K562 (cell line): ENCODE measurements around the gene CSF1. TPM values are rescaled to one million over a fixed set of nuclear protein-coding genes. Genes with fewer than 3 reads are reported as not detected.
"Not testable (repeated sequence)": the region's sequence is repeated elsewhere in the genome, so short reads cannot be mapped to it uniquely, and the experiment has no call there.

ENCODE experiments used
- ATAC-seq: fragments of 200-7000 bp; cut with Tn5 transposase; 3 replicates; pipeline ENCODE4 v1.9.1; 2020; ENCODE audit warnings: moderate library complexity
- BruUV-seq: library from RNA; stranded (reverse); fragments of 400-500 nt; replicated peaks from 2 replicates; lab custom pipeline; 2021; lab: Mats Ljungman, UMichigan
- CTCF ChIA-PET: fragments of 300-600 bp; formaldehyde crosslinking; extraction: SDS; loops from one replicate; lab custom pipeline; 2021; ENCODE audit warnings: low intra/inter-chr PET ratio; lab: Yijun Ruan, JAX
- POLR2A ChIA-PET: fragments of 300-600, 350-650 bp; sonication (Branson Sonifier 250); formaldehyde crosslinking; extraction: SDS; loops from one replicate; lab custom pipeline; 2021; ENCODE audit warnings: antibody characterized with exemption, inconsistent platforms; lab: Yijun Ruan, JAX
- DNase-seq, 4 experiments: peaks; one replicate each; pipeline versions ENCODE4 v3.0.0 to v3.0.0-alpha.2; 2011 to 2018; ENCODE audit warnings: low spot score in 3 of 4, mixed read lengths in 3 of 4; ENCODE audit errors: extremely low read depth in 1 of 4
- FAIRE-seq: peaks from 2 replicates; lab custom pipeline; 2011; peaks lifted over from hg19 to GRCh38; lab: Jason Lieb, UNC
- H2AFZ ChIP-seq: 2 replicates; pipeline ENCODE4 v1.6.0; 2011; ENCODE audit warnings: low read depth, low read length, control low read depth, inconsistent platforms
- H3K27ac ChIP-seq: fragments of 200-600 bp; 3 replicates; pipeline ENCODE4 v1.8.0; 2011; ENCODE audit warnings: low read depth, mild to moderate bottlenecking, control low read depth, inconsistent platforms, low read length, moderate library complexity, mixed read lengths; ENCODE audit errors: extremely low read depth
- H3K27me3 ChIP-seq, 2 experiments: fragments of 300-600 bp in 1 of 2; 2 replicates in 1 of 2; 3 replicates in 1 of 2; pipeline versions ENCODE4 v1.6.0 to v1.8.0; 2011; ENCODE audit warnings: inconsistent platforms in 2 of 2, low read length in 2 of 2, mild to moderate bottlenecking in 1 of 2, mixed read lengths in 1 of 2, moderate library complexity in 1 of 2; ENCODE audit not compliant: control insufficient read depth in 2 of 2, insufficient read depth in 2 of 2
- H3K36me3 ChIP-seq: fragments of 300-600 bp; 3 replicates; pipeline ENCODE4 v1.8.0; 2011; ENCODE audit warnings: mild to moderate bottlenecking, low read length, inconsistent platforms; ENCODE audit not compliant: control insufficient read depth, insufficient read depth
- H3K4me1 ChIP-seq, 2 experiments: fragments of 200-600 bp in 1 of 2; replicated peaks in 1 of 2; 2 replicates in 1 of 2; 3 replicates in 1 of 2; pipeline versions ENCODE4 v1.5.1 to v1.8.0; 2011; ENCODE audit warnings: inconsistent platforms in 2 of 2, low read length in 2 of 2, mild to moderate bottlenecking in 1 of 2, mixed read lengths in 1 of 2, moderate library complexity in 1 of 2; ENCODE audit not compliant: control insufficient read depth in 2 of 2, insufficient read depth in 2 of 2
- H3K4me2 ChIP-seq: 2 replicates; pipeline ENCODE4 v1.6.1; 2011; ENCODE audit warnings: low read length, control low read depth, inconsistent platforms, mixed read lengths; ENCODE audit not compliant: insufficient read depth
- H3K4me3 ChIP-seq: fragments of 200-600 bp; sonication (generic), shearing (Covaris generic); 2 replicates; pipeline ENCODE4 v1.5.1; 2016; ENCODE audit warnings: control low read depth, inconsistent platforms
- H3K79me2 ChIP-seq: fragments of 200-600 bp; 3 replicates; pipeline ENCODE4 v1.8.0; 2011; ENCODE audit warnings: low read length, inconsistent platforms; ENCODE audit not compliant: control insufficient read depth, insufficient read depth
- H3K9ac ChIP-seq, 2 experiments: 2 replicates each; pipeline versions ENCODE4 v1.6.0 to v1.6.1; 2011; ENCODE audit warnings: low read depth in 2 of 2, low read length in 2 of 2, control low read depth in 1 of 2, inconsistent platforms in 1 of 2, mild to moderate bottlenecking in 1 of 2, mixed read lengths in 1 of 2; ENCODE audit not compliant: insufficient read depth in 1 of 2
- H3K9me1 ChIP-seq: one replicate; pipeline ENCODE4 v1.6.0; 2011; ENCODE audit warnings: inconsistent platforms, mild to moderate bottlenecking, low read length, moderate library complexity; ENCODE audit not compliant: control insufficient read depth, insufficient read depth
- H3K9me3 ChIP-seq: replicated peaks from 2 replicates; pipeline ENCODE4 v1.5.1; 2011; ENCODE audit warnings: low read depth, low read length, inconsistent platforms; ENCODE audit not compliant: control insufficient read depth, insufficient read depth
- H4K20me1 ChIP-seq: replicated peaks from 2 replicates; pipeline ENCODE4 v1.6.1; 2011; ENCODE audit warnings: low read length, inconsistent platforms, mixed read lengths; ENCODE audit not compliant: control insufficient read depth, insufficient read depth
- BCOR ChIP-seq: fragments of 450-650 bp; IDR thresholded peaks from 2 replicates; pipeline ENCODE4 v1.6.1; 2016
- CEBPG ChIP-seq, 3 experiments: fragments of 200-800 bp in 1 of 3; sonication (Bioruptor generic) in 1 of 3; sonication (generic) in 1 of 3; formaldehyde crosslinking in 1 of 3; IDR thresholded peaks in 2 of 3; conservative IDR thresholded peaks in 1 of 3; 2 replicates each; pipeline versions ENCODE4 v1.6.1 to v1.8.0; 2016 to 2022; ENCODE audit warnings: missing compliant biosample characterization in 2 of 3, missing genetic modification characterization in 2 of 3, mild to moderate bottlenecking in 1 of 3, missing genetic modification reagents in 1 of 3
- KDM1A ChIP-seq, 2 experiments: fragments of 450-650 bp; IDR thresholded peaks; 2 replicates each; pipeline ENCODE4 v1.6.1; 2016; ENCODE audit warnings: mild to moderate bottlenecking in 2 of 2
- NFIC ChIP-seq: fragments of 450-650 bp; IDR thresholded peaks from 2 replicates; pipeline ENCODE4 v1.6.1; 2017; ENCODE audit warnings: mild to moderate bottlenecking, inconsistent platforms
- TARDBP ChIP-seq: fragments of 450-650 bp; IDR thresholded peaks from 2 replicates; pipeline ENCODE4 v1.6.1; 2016
- ZNF146 ChIP-seq: IDR thresholded peaks from one replicate; pipeline ENCODE4 v1.6.1; 2018; ENCODE audit warnings: missing compliant biosample characterization; ENCODE audit not compliant: unreplicated experiment
- WGBS: fragments of 100-300 bp; shearing (Covaris generic); methylation state at CpG from one replicate; pipeline ENCODE4 v1.1.6; 2016; ENCODE audit warnings: low coverage, mixed read lengths; ENCODE audit not compliant: insufficient coverage; ENCODE audit errors: missing lambda C conversion rate; 5-methylcytosine and 5-hydroxymethylcytosine counted together
- in situ Hi-C: fragments of 300-500 bp; cut with MboI; formaldehyde crosslinking; loops from 4 replicates; pipeline ENCODE4 v1.15.0; 2018; ENCODE audit warnings: inconsistent platforms, mixed read lengths
- intact Hi-C: fragments of 100-400 bp; cut with micrococcal nuclease; formaldehyde crosslinking; loops from 2 replicates; pipeline ENCODE4 v1.14.2; 2022
- polyA plus RNA-seq, 8 experiments: library from polyadenylated mRNA; depleted of rRNA in 4 of 8; stranded (reverse) in 5 of 8; unstranded in 3 of 8; fragments of >200 nt; fragmentation: Nextera tagmentation in 2 of 8; fragmentation: Illumina TruSeq in 1 of 8; extraction: Ambion mirVana in 2 of 8; extraction: Trizol in 1 of 8; gene quantifications; 2 replicates each; pipeline versions ENCODE4 v1.2.1 to v1.2.3, GENCODE V29; 2011 to 2014; ENCODE audit warnings: inconsistent platforms in 1 of 8, missing spikeins in 1 of 8
- total RNA-seq, 7 experiments: library from RNA; depleted of rRNA in 6 of 7; stranded (reverse); fragments of >200 nt in 6 of 7; fragmentation: Illumina TruSeq in 2 of 7; extraction: Trizol in 2 of 7; gene quantifications; 2 replicates each; pipeline versions ENCODE4 v1.2.1 to v1.2.3, GENCODE V29; 2011 to 2021; ENCODE audit warnings: low replicate concordance in 1 of 7

The CSF1 gene
- total and polyA plus RNA-seq, 9 of the 15 experiments (the other 6 are each of a cell fraction or from before 2014, with no cell fraction given), result 0.18 to 11.8 (median 2.8) TPM

DNA sequence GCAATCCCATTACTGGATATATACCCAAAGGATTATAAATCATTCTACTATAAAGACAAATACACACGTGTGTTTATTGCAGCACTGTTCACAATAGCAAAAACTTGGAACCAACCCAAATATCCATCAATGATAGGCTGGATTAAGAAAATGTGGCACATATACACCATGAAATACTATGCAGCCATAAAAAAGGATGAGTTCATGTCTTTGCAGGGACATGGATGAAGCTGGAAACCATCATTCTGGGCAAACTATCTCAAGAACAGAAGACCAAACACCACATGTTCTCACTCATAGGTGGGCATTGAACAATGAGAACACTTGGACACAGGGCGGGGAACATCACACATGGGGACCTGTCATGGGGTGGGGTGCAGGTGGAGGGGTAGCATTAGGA is 49.0 kb upstream of the CSF1 start:
- H3K4me1 ChIP-seq, result peaks cover 6 to 20% of the 10 kb centered on the region in 2 experiments; a peak in 4 of 5 replicates
- FAIRE-seq, DNase-seq, H3K27ac ChIP-seq, CTCF ChIA-PET, H2AFZ ChIP-seq, H3K9ac ChIP-seq, ATAC-seq, in situ Hi-C loops, H4K20me1 ChIP-seq, H3K4me3 ChIP-seq: not testable (repeated sequence)
- intact Hi-C loops, result loop anchor here (5.0 kb wide), 1 partner anchor 39 kb away; no protein-coding TSS in a partner anchor
- WGBS, result 42% methylated on average over 2 of the region's 2 CpGs
- peak; percentile 95 for TF ChIP-seq ZNF146
- TF ChIP-seq KDM1A (IDR thresholded peaks at IDR 0.05), result peak in 1 of 2 experiments; percentile 25; a peak in 1 of 4 replicates
- TF ChIP-seq BCOR, result peak; percentile 69
- TF ChIP-seq NFIC, result peak; percentile 14; the same call in 1 of the 2 replicates
- TF ChIP-seq, all 486 proteins: peak for 4; not testable (repeated sequence) for 482
- H3K36me3 ChIP-seq, H3K27me3 ChIP-seq, H3K9me1 ChIP-seq, H3K9me3 ChIP-seq, POLR2A ChIA-PET, H3K4me2 ChIP-seq, BruUV-seq, H3K79me2 ChIP-seq: not testable (repeated sequence)

DNA sequence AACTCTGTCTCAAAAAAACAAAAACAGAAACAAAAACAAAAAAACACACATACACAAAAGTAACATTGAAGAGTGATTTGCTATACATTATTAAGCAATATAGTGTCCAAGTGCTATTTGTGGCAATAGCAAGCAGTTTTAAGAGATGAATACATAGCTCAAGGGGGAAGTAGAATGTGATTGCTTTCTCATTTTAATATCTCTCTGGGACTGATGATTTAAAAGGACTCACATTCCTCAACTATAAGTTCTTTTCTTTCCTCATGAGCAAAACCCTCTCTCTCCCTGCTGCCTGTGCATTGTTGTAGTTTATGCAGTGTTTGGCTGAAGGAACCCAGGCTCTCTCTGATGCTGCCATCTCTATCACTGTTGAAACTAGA is 47.0 kb upstream of the CSF1 start:
- ChIA-PET CTCF (interaction anchor here (0.7 kb wide), 1 partner anchor 66 kb away, joined by 4 read pairs; no protein-coding TSS in a partner anchor), POLR2A (interaction anchor here (1.5 kb wide), 1 partner anchor 11 kb away, joined by 4 read pairs; no protein-coding TSS in a partner anchor)
- no peak; the same call in 2 of the 3 replicates for ATAC-seq
- Histone ChIP-seq H3K4me2 (peak overlapping the region; percentile 65), H4K20me1 (no peaks in the 10 kb centered on the region), H3K27ac (peak overlapping the region; percentile 42; the same call in 2 of the 3 replicates), H3K9ac (no peak overlapping the region), H3K79me2 (no peaks in the 10 kb centered on the region), H3K9me3 (no peaks in the 10 kb centered on the region), H3K4me1 (peaks cover 6 to 13% of the 10 kb centered on the region in 2 experiments; a peak in 3 of 5 replicates), H2AFZ (peak overlapping the region; percentile 89), H3K27me3 (no peaks in the 10 kb centered on the region), H3K36me3 (no peaks in the 10 kb centered on the region), H3K9me1 (no peaks in the 10 kb centered on the region), H3K4me3 (no peak overlapping the region)
- no peak for TF ChIP-seq TARDBP
- TF ChIP-seq CEBPG (CRISPR knock-in tag; IDR thresholded peaks at IDR 0.05), result no peak
- TF ChIP-seq CEBPG (tag; conservative IDR thresholded peaks at IDR 0.05 in 1 of 2, IDR thresholded peaks at IDR 0.05 in 1 of 2), result peak in 1 of 2 experiments; percentile 74; a peak in 2 of 4 replicates
- DNase-seq, result no peak
- BruUV-seq, result no TSS peak
- FAIRE-seq, result no peak
- intact Hi-C loops, result loop anchor here (5.0 kb wide), 1 partner anchor 41 kb away; no protein-coding TSS in a partner anchor
- in situ Hi-C loops, result no loop called here
